Measurements from ENCODE around the gene NEAT1. TPM values are rescaled to one million over a fixed set of nuclear protein-coding genes. Genes with fewer than 3 reads are reported as not detected.
A peak's percentile ranks its signal among the peaks of the same experiment; 100 is the strongest.

NEAT1 gene
- 2.0 TPM for polyA plus RNA-seq (2013, experiment 1 of 2)
- 2.5 TPM for polyA plus RNA-seq (2013, experiment 2 of 2)

DNA sequence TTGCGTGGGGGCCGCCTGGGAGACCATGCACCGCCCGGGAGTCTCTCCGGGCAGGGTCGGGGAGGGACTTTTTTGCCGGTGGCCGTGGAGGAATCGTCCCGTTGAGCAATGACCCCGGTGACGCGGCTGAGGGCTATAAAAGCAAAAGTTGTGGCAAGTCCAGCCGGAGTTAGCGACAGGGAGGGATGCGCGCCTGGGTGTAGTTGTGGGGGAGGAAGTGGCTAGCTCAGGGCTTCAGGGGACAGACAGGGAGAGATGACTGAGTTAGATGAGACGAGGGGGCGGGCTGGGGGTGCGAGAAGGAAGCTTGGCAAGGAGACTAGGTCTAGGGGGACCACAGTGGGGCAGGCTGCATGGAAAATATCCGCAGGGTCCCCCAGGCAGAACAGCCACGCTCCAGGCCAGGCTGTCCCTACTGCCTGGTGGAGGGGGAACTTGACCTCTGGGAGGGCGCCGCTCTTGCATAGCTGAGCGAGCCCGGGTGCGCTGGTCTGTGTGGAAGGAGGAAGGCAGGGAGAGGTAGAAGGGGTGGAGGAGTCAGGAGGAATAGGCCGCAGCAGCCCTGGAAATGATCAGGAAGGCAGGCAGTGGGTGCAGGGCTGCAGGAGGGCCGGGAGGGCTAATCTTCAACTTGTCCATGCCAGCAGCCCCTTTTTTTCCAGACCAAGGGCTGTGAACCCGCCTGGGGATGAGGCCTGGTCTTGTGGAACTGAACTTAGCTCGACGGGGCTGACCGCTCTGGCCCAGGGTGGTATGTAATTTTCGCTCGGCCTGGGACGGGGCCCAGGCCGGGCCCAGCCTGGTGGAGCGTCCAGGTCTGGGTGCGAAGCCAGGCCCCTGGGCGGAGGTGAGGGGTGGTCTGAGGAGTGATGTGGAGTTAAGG lies at the start of gene NEAT1:
TSS of gene NEAT1 (plus strand) at position 166 of the 883 bp plus-strand sequence.
- H3K23ac ChIP-seq (ENCODE audit: low read depth, low read length, poor library complexity), result peak within 1 kb of the TSS; percentile 100
- WGBS, 2 donors (ENCODE audit: extremely low coverage in 2 of 2, insufficient read length in 2 of 2, insufficient replicate concordance in 1 of 2), result no CpG with 5 or more reads among the region's 40 CpGs
- peak within 1 kb of the TSS; percentile 98 for H2BK5ac ChIP-seq (ENCODE audit: low read length)
- no peak within 1 kb of the TSS for H4K8ac ChIP-seq (ENCODE audit: low read depth, low read length)
- peak within 1 kb of the TSS; percentile 71 for H2BK15ac ChIP-seq (ENCODE audit: low read length)
- H4K91ac ChIP-seq (ENCODE audit: low read depth, low read length, poor library complexity), result peak within 1 kb of the TSS; percentile 98
- no peaks in the 10 kb centered on the region for H3K9me3 ChIP-seq (replicated peaks in 1 of 2; ENCODE audit: control insufficient read depth in 2 of 2, insufficient read depth in 1 of 2, low read depth in 1 of 2, low read length in 2 of 2)
- peak within 1 kb of the TSS; percentile 79 for H3K4me2 ChIP-seq (ENCODE audit: insufficient read depth, low read length, poor library complexity, severe bottlenecking)
- peaks cover 8% of the 10 kb centered on the region for H3K79me1 ChIP-seq (ENCODE audit: low read depth, low read length)
- peak within 1 kb of the TSS; percentile 98 for H3K18ac ChIP-seq (ENCODE audit: low read length)
- H3K4ac ChIP-seq (ENCODE audit: low read length), result peak within 1 kb of the TSS; percentile 91
- H3K14ac ChIP-seq (ENCODE audit: low read length), result peak within 1 kb of the TSS; percentile 76
- H3K9ac ChIP-seq (ENCODE audit: low read depth, low read length, poor library complexity), result peak within 1 kb of the TSS; percentile 92
- peak within 1 kb of the TSS; percentile 97 for H2BK12ac ChIP-seq (ENCODE audit: low read length)
- H2AFZ ChIP-seq (ENCODE audit: low read length), result peak within 1 kb of the TSS; percentile 92
- peak; percentile 78 for DNase-seq (ENCODE audit: low spot score)
- H3K27ac ChIP-seq (replicated peaks; ENCODE audit: low read length), result peak within 1 kb of the TSS; percentile 71
- no peaks in the 10 kb centered on the region for H3K27me3 ChIP-seq (ENCODE audit: control insufficient read depth in 3 of 3, insufficient read depth in 3 of 3, low read depth in 1 of 3, low read length in 3 of 3)
- H2BK120ac ChIP-seq (ENCODE audit: low read depth, low read length), result peak within 1 kb of the TSS; percentile 93
- peak within 1 kb of the TSS; percentile 81 to 88 for H3K4me3 ChIP-seq (ENCODE audit: low read length in 2 of 2)
- H3K36me3 ChIP-seq (replicated peaks in 1 of 2; ENCODE audit: control insufficient read depth in 2 of 2, insufficient read depth in 2 of 2, low read length in 2 of 2), result peaks cover 3 to 42% of the 10 kb centered on the region in 2 donors
- peak within 1 kb of the TSS; percentile 99 for H2AK5ac ChIP-seq (ENCODE audit: low read depth, low read length)
- H3K4me1 ChIP-seq (ENCODE audit: control insufficient read depth in 2 of 2, insufficient read depth in 1 of 2, low read depth in 1 of 2, low read length in 2 of 2), result peaks cover 42 to 48% of the 10 kb centered on the region in 2 donors

DNA sequence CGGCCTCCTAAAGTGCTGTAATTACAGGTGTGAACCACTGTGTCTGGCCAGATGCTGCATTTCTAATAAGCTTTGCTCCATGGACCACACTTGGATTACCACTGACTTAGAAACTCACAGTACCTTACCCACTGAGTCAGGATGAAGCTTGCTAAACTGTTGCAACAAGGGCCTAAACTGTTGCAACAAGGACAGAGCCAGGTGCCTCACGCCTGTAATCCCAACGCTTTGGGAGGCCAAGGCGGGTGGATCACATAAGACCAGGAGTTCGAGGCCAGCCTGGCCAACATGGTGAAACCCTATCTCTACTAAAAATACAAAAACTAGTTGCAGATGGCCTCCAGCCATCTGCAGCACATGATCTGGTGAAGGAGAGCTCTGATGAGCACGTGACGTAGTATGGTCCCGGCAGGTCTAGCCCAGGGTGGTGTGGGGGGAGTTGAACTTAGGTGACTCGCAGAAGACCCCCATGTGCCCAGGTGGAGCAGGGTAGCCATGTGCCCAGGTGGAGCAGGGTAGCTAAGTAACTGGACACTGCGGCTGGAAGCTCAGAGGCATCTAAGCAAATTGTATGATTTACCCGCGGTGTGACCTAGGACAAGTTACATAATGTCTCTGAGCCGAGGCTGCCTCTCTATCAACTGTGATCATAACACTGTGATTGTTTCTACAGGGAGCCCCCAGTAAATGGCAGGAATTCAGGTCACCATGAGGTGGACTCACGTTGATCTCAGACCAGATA lies 48.6 kb upstream of the NEAT1 start:
- Histone ChIP-seq H2BK12ac (ENCODE audit: low read length) (no peak overlapping the region), H3K4me3 (ENCODE audit: low read length in 2 of 2) (no peak overlapping the region), H2BK15ac (ENCODE audit: low read length) (no peak overlapping the region), H3K23ac (ENCODE audit: low read depth, low read length, poor library complexity) (no peak overlapping the region), H4K91ac (ENCODE audit: low read depth, low read length, poor library complexity) (no peak overlapping the region), H3K27me3 (ENCODE audit: control insufficient read depth in 3 of 3, insufficient read depth in 3 of 3, low read depth in 1 of 3, low read length in 3 of 3) (peaks cover 0 to 21% (median 0%) of the 10 kb centered on the region in 3 experiments), H3K4me2 (ENCODE audit: insufficient read depth, low read length, poor library complexity, severe bottlenecking) (no peak overlapping the region), H2AK5ac (ENCODE audit: low read depth, low read length) (peak overlapping the region; percentile 53), H2BK120ac (ENCODE audit: low read depth, low read length) (no peak overlapping the region), H3K79me1 (ENCODE audit: low read depth, low read length) (no peaks in the 10 kb centered on the region), H2AFZ (ENCODE audit: low read length) (no peak overlapping the region), H3K9ac (ENCODE audit: low read depth, low read length, poor library complexity) (no peak overlapping the region), H2BK5ac (ENCODE audit: low read length) (no peak overlapping the region), H3K27ac (replicated peaks; ENCODE audit: low read length) (no peak overlapping the region), H3K18ac (ENCODE audit: low read length) (no peak overlapping the region), H3K4ac (ENCODE audit: low read length) (no peak overlapping the region), H4K8ac (ENCODE audit: low read depth, low read length) (no peak overlapping the region), H3K9me3 (replicated peaks in 1 of 2; ENCODE audit: control insufficient read depth in 2 of 2, insufficient read depth in 1 of 2, low read depth in 1 of 2, low read length in 2 of 2) (peaks cover 0 to 2% of the 10 kb centered on the region in 2 donors), H3K36me3 (replicated peaks in 1 of 2; ENCODE audit: control insufficient read depth in 2 of 2, insufficient read depth in 2 of 2, low read length in 2 of 2) (no peaks in the 10 kb centered on the region), H3K14ac (ENCODE audit: low read length) (peak overlapping the region; percentile 17), H3K4me1 (ENCODE audit: control insufficient read depth in 2 of 2, insufficient read depth in 1 of 2, low read depth in 1 of 2, low read length in 2 of 2) (no peaks in the 10 kb centered on the region)
- no CpG with 5 or more reads among the region's 14 CpGs for WGBS, 2 donors (ENCODE audit: extremely low coverage in 2 of 2, insufficient read length in 2 of 2, insufficient replicate concordance in 1 of 2)
- DNase-seq (ENCODE audit: low spot score), result no peak

GRCh38 chr11:65375012-65375411 lies 47.6 kb upstream of the NEAT1 start:
- WGBS, 2 donors (ENCODE audit: extremely low coverage in 2 of 2, insufficient read length in 2 of 2, insufficient replicate concordance in 1 of 2), result no CpG with 5 or more reads among the region's 8 CpGs
- Histone ChIP-seq H3K4me3 (ENCODE audit: low read length in 2 of 2) (no peak overlapping the region), H3K23ac (ENCODE audit: low read depth, low read length, poor library complexity) (no peak overlapping the region), H2BK15ac (ENCODE audit: low read length) (peak overlapping the region; percentile 45), H4K91ac (ENCODE audit: low read depth, low read length, poor library complexity) (no peak overlapping the region), H3K27me3 (ENCODE audit: control insufficient read depth in 3 of 3, insufficient read depth in 3 of 3, low read depth in 1 of 3, low read length in 3 of 3) (peaks cover 0 to 19% (median 0%) of the 10 kb centered on the region in 3 experiments), H3K4me2 (ENCODE audit: insufficient read depth, low read length, poor library complexity, severe bottlenecking) (no peak overlapping the region), H3K9ac (ENCODE audit: low read depth, low read length, poor library complexity) (no peak overlapping the region), H3K27ac (replicated peaks; ENCODE audit: low read length) (no peak overlapping the region), H2BK5ac (ENCODE audit: low read length) (no peak overlapping the region), H3K18ac (ENCODE audit: low read length) (no peak overlapping the region), H2BK12ac (ENCODE audit: low read length) (no peak overlapping the region), H4K8ac (ENCODE audit: low read depth, low read length) (no peak overlapping the region), H2AK5ac (ENCODE audit: low read depth, low read length) (no peak overlapping the region), H3K79me1 (ENCODE audit: low read depth, low read length) (no peaks in the 10 kb centered on the region), H3K4me1 (ENCODE audit: control insufficient read depth in 2 of 2, insufficient read depth in 1 of 2, low read depth in 1 of 2, low read length in 2 of 2) (no peaks in the 10 kb centered on the region), H2BK120ac (ENCODE audit: low read depth, low read length) (no peak overlapping the region), H3K14ac (ENCODE audit: low read length) (no peak overlapping the region), H3K4ac (ENCODE audit: low read length) (no peak overlapping the region), H2AFZ (ENCODE audit: low read length) (no peak overlapping the region), H3K36me3 (replicated peaks in 1 of 2; ENCODE audit: control insufficient read depth in 2 of 2, insufficient read depth in 2 of 2, low read length in 2 of 2) (no peaks in the 10 kb centered on the region), H3K9me3 (replicated peaks in 1 of 2; ENCODE audit: control insufficient read depth in 2 of 2, insufficient read depth in 1 of 2, low read depth in 1 of 2, low read length in 2 of 2) (peaks cover 0 to 2% of the 10 kb centered on the region in 2 donors)
- no peak for DNase-seq (ENCODE audit: low spot score)

Measured in neuronal stem cell (in vitro differentiated cells).